Measurements from ENCODE around the gene SACS. TPM values are rescaled to one million over a fixed set of nuclear protein-coding genes. Genes with fewer than 3 reads are reported as not detected.
"Not testable (repeated sequence)": the region's sequence is repeated elsewhere in the genome, so short reads cannot be mapped to it uniquely, and the experiment has no call there.

Gene SACS
- total RNA-seq, 1 donor from 2014 or later: 7.0 TPM

DNA sequence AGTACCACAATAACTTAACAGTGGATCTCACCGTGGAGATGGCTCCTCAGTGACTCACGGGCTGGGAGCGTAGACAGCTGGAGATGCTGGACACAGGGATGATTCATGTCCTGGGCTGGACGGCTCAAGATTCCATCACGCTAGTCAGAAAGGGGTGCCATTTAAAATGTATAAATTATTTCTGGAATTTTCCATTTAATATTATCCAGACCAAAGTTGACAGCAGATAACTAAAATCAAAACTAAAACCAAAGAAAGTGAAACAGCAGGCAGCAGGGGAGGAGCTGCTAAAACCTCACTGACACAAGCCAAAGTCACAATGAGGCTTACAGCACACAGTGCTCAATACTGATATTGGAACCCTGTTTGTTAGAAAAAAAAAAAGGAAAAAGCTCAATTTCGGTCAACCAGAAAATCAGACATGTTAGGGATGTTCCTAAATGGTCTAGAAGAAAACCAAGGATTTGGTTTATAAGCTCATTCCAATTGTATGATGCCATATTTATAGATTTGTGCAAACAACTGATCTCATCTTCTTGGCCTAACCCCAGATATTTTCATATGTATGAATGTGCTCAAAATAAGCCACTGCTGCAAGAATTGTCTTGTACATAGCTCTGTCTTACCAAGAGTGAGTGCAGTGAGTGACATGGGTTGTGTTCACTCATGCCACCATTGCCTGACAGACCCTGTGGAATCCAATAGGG is 111.8 kb downstream of the SACS start:
- no peak for DNase-seq
- H3K36me3 ChIP-seq: no peaks in the 10 kb centered on the region
- H3K27ac ChIP-seq: peak overlapping the region; percentile 13
- intact Hi-C loops (cut with DNase I): no loop called here
- peak; percentile 43 for ATAC-seq
- TF ChIP-seq, protein P1, sequence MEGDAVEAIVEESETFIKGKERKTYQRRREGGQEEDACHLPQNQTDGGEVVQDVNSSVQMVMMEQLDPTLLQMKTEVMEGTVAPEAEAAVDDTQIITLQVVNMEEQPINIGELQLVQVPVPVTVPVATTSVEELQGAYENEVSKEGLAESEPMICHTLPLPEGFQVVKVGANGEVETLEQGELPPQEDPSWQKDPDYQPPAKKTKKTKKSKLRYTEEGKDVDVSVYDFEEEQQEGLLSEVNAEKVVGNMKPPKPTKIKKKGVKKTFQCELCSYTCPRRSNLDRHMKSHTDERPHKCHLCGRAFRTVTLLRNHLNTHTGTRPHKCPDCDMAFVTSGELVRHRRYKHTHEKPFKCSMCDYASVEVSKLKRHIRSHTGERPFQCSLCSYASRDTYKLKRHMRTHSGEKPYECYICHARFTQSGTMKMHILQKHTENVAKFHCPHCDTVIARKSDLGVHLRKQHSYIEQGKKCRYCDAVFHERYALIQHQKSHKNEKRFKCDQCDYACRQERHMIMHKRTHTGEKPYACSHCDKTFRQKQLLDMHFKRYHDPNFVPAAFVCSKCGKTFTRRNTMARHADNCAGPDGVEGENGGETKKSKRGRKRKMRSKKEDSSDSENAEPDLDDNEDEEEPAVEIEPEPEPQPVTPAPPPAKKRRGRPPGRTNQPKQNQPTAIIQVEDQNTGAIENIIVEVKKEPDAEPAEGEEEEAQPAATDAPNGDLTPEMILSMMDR (IDR thresholded peaks at IDR 0.05): no peak
- peaks cover 4% of the 10 kb centered on the region for H3K4me1 ChIP-seq
- H3K27me3 ChIP-seq: no peaks in the 10 kb centered on the region
- no peaks in the 10 kb centered on the region for H3K9me3 ChIP-seq
- peak overlapping the region; percentile 32 for H3K4me3 ChIP-seq

DNA sequence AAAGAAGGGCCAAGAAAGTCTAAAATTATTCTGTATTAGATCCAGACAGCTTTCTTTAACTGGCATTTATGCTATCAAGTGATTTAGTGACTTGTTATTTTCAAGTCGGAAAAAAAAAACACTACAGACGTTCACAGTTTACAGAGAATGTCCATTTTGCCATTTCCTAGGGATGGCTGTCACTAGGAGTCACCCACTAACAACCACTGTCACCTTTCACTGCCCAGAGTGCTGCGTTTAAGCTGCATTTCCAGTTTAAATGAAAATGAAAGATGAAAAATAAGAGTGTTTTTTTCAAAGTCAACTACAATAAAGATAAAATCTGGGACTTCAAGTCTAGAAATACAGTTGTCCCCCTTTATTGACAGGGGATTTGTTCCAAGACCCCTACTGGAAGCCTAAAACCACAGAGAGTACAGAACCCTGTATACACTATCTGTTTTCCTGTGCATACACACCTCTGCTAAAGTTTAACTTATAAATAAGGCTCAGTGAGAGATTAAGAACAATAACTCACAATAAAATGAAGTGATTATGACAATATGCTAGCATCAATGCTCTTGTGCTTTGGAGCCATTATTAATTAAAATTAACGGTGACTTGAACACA is 112.5 kb downstream of the SACS start:
- Histone ChIP-seq H3K9me3 (no peaks in the 10 kb centered on the region), H3K27me3 (no peaks in the 10 kb centered on the region), H3K36me3 (no peaks in the 10 kb centered on the region), H3K4me3 (peak overlapping the region; percentile 32), H3K4me1 (peaks cover 4% of the 10 kb centered on the region), H3K27ac (peak overlapping the region; percentile 8)
- TF ChIP-seq, protein P1 (IDR thresholded peaks at IDR 0.05): no peak
- intact Hi-C loops (cut with DNase I): no loop called here
- ATAC-seq (no peak), DNase-seq (no peak)

DNA sequence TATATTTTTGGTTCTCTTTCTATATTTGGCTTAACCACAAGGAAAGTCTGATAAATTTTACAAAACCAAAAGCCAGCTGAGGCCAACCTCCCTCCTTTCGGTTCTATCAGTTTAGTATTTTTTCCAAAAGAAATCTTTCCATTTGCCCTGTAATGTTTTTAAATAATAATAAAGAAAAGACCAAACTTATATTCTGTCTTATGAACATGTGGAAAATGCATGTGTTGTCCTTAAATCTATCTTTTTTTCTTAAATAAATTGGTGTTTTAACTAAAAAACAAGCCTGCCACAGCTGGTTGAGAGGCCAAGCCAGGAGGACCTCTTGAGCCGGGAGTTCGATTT is 113.6 kb downstream of the SACS start:
- Histone ChIP-seq H3K4me3 (no peak overlapping the region), H3K27ac (no peak overlapping the region), H3K9me3 (no peaks in the 10 kb centered on the region), H3K36me3 (no peaks in the 10 kb centered on the region), H3K27me3 (no peaks in the 10 kb centered on the region), H3K4me1 (peaks cover 4% of the 10 kb centered on the region)
- TF ChIP-seq, protein P1 (IDR thresholded peaks at IDR 0.05): no peak
- intact Hi-C loops (cut with DNase I): no loop called here
- ATAC-seq (no peak), DNase-seq (no peak)

GRCh38 chr13:23314837-23315236 is 118.7 kb downstream of the SACS start:
- H3K27ac ChIP-seq; H3K4me3 ChIP-seq; ATAC-seq; H3K9me3 ChIP-seq; H3K4me1 ChIP-seq; DNase-seq; H3K27me3 ChIP-seq; H3K36me3 ChIP-seq; intact Hi-C loops (cut with DNase I): not testable (repeated sequence)

GRCh38 chr13:23292586-23292985 is 140.9 kb downstream of the SACS start:
- no peaks in the 10 kb centered on the region for H3K9me3 ChIP-seq
- no peaks in the 10 kb centered on the region for H3K4me1 ChIP-seq
- intact Hi-C loops (cut with DNase I): no loop called here
- DNase-seq (no peak), ATAC-seq (no peak)
- TF ChIP-seq, protein P1 (IDR thresholded peaks at IDR 0.05): no peak
- no peaks in the 10 kb centered on the region for H3K36me3 ChIP-seq
- no peak overlapping the region for H3K27ac ChIP-seq
- H3K4me3 ChIP-seq: no peak overlapping the region
- H3K27me3 ChIP-seq: no peaks in the 10 kb centered on the region

DNA sequence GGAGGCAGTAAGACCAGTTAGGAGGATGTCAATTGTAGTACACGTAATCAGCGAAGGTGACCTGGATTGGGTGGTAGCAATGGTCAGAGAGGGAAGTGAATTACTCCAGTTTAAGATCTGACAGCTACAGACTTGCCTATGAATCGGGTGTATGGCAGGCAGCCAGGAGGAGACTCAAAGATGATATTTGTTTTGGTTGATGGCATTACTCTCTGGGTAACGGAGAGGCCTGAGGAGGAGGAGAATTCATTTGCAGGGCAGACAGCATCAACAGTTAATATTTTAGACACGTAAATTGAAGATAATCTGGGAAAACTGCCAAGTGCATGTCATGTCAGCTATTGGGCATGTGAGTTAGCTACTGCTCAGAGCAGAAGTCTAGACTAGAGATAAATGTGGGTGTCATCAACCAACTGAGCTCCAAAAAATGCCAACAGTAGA is 143.6 kb downstream of the SACS start:
- Histone ChIP-seq H3K27me3 (no peaks in the 10 kb centered on the region), H3K27ac (no peak overlapping the region), H3K4me1 (no peaks in the 10 kb centered on the region), H3K36me3 (no peaks in the 10 kb centered on the region), H3K4me3 (no peak overlapping the region), H3K9me3 (no peaks in the 10 kb centered on the region)
- TF ChIP-seq, protein P1 (IDR thresholded peaks at IDR 0.05): no peak
- DNase-seq: no peak
- ATAC-seq: no peak
- intact Hi-C loops (cut with DNase I): no loop called here
